Activated naive CD4-positive, alpha-beta T cell treated with anti-CD3 and anti-CD28 coated beads, Interleukin-2, amount 50 U/mL, for 72 hours (primary cell): ENCODE measurements around the gene TMTC4. TPM values are rescaled to one million over a fixed set of nuclear protein-coding genes. Genes with fewer than 3 reads are reported as not detected.
"Not testable (repeated sequence)": the region's sequence is repeated elsewhere in the genome, so short reads cannot be mapped to it uniquely, and the experiment has no call there.

Source experiments
- ATAC-seq, 2 donors: fragments of 150-1000 bp; cut with Tn5 transposase; 2 replicates each; pipeline ENCODE4 v1.10.0; 2021; ENCODE audit warnings: mild to moderate bottlenecking in 2 of 2, moderate library complexity in 2 of 2
- DNase-seq, 2 donors: peaks; one replicate each; pipeline ENCODE4 v3.0.0; 2021 to 2022; ENCODE audit warnings: low spot score in 2 of 2
- H3K27ac Mint-ChIP-seq, 2 donors: one replicate each; pipeline ENCODE4 v1.8.0; 2022; ENCODE audit warnings: mild to moderate bottlenecking in 2 of 2, mixed read lengths in 2 of 2
- H3K36me3 Mint-ChIP-seq, 2 donors: one replicate each; pipeline ENCODE4 v1.8.0; 2022; ENCODE audit warnings: mixed read lengths in 2 of 2
- H3K9me3 Mint-ChIP-seq, 2 donors: one replicate each; pipeline ENCODE4 v1.8.0; 2022; ENCODE audit warnings: mixed read lengths in 2 of 2
- total RNA-seq, 2 donors: library from RNA; stranded (reverse); gene quantifications; one replicate each; pipeline ENCODE4 v1.2.3, GENCODE V29; 2022

The TMTC4 gene, protein sequence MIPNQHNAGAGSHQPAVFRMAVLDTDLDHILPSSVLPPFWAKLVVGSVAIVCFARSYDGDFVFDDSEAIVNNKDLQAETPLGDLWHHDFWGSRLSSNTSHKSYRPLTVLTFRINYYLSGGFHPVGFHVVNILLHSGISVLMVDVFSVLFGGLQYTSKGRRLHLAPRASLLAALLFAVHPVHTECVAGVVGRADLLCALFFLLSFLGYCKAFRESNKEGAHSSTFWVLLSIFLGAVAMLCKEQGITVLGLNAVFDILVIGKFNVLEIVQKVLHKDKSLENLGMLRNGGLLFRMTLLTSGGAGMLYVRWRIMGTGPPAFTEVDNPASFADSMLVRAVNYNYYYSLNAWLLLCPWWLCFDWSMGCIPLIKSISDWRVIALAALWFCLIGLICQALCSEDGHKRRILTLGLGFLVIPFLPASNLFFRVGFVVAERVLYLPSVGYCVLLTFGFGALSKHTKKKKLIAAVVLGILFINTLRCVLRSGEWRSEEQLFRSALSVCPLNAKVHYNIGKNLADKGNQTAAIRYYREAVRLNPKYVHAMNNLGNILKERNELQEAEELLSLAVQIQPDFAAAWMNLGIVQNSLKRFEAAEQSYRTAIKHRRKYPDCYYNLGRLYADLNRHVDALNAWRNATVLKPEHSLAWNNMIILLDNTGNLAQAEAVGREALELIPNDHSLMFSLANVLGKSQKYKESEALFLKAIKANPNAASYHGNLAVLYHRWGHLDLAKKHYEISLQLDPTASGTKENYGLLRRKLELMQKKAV
- total RNA-seq = 10 to 100 TPM; 12.5 to 21.3 TPM

DNA sequence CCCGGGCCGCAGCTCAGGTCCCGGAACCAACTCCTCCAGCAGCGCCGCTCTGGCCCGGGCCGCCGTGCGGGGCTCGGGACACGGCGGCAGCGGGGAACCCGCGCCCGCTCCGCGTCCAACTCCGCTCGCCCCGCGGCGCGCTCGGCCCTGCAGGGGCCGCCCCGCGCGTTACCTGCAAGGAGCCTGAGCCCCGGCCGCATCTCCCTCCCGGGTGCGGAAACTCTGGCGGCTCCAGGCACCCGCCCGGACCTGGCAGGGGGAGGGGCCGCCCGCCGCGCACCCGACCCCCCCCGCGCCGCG, at the start of gene TMTC4:
Gene TMTC4, minus strand, starts transcription at position 224 of the 300 bp plus-strand sequence. CDS start 4,433 bp downstream, outside the sequence.
- ATAC-seq (peak; percentile 55 to 56), DNase-seq (no peak)
- Mint-ChIP-seq H3K27ac (peak within 1 kb of the TSS; percentile 89 to 98), H3K9me3 (no peaks in the 10 kb centered on the region), H3K36me3 (peaks cover 15 to 20% of the 10 kb centered on the region in 2 donors)

DNA sequence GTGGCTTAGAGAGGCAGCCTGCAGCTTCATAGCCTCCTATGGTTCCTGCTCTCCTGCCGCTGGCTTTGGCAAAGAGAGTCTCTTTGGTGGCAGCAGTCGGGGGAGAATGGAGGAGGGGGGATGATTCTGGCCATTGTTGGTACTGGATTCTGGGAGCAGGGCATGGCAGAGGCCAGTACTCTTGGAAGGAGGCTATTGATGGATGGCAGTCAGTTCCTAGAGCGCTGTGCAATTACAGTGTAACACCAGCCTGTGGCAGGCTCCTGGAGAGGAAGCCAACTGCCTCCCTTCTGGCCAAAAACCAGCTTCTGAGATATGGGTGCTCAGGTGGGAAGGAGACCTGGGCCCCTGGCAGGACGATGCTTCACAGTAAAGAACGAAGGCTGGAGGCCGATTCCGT, 47.9 kb upstream of the TMTC4 start:
- peaks cover 0 to 4% of the 10 kb centered on the region in 2 donors for H3K36me3 Mint-ChIP-seq
- H3K9me3 Mint-ChIP-seq = peaks cover 4 to 6% of the 10 kb centered on the region in 2 donors
- H3K27ac Mint-ChIP-seq = no peak overlapping the region
- ATAC-seq (no peak), DNase-seq (no peak)

DNA sequence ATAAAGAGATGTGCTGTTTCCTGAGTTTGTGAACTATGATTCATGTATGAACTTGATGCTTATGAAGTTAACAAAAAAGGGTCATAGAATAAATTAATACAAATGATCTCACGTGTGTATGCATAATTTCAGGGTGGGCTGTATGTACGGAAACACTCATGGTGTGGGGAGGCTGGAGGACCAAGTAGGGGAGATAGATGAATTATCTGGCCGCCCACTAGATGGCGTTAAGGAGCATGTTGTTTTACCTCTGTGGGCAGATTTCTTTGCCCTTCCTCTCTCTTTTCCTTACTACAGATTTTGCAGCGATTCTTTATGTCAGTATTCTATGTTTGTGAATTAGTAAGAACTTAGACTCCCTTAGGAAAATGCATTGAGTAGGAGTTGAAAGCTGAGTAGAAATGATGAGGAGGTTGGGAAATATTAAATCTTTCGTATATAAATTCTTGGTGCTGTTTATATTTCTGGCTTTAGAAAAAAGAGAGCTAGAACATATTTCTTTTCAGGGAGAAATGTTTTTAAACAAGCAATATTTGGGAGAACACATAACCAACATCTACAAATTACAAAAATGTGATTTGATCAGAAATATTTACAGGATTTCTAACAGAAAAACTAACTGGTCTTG, 47.4 kb upstream of the TMTC4 start:
- Mint-ChIP-seq H3K9me3 (peaks cover 3 to 5% of the 10 kb centered on the region in 2 donors), H3K36me3 (peaks cover 0 to 1% of the 10 kb centered on the region in 2 donors), H3K27ac (no peak overlapping the region)
- ATAC-seq (peak; percentile 53 to 66), DNase-seq (peak in 1 of 2 donors; percentile 62)

DNA sequence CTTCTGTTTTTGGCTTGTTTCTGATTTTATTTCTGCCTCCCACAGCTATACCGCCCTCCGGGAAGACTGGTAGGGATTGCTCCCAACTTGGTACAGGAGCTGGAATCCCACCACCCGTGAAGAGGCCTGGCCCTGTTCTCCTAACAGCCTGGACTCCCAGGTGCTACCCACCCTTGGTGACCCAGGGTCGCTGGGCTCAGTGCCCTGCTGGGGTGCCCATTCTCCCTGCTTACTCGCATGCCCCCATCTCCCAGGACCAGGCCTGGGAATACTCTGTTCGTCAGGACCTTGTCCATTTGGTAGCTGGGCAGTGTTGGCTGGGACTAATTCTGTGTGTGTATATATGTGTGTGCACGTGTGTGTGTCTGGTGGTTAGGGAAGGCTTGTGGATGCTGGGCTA, 41.0 kb upstream of the TMTC4 start:
- Mint-ChIP-seq H3K27ac (no peak overlapping the region), H3K9me3 (peaks cover 0 to 4% of the 10 kb centered on the region in 2 donors), H3K36me3 (no peaks in the 10 kb centered on the region)
- DNase-seq = no peak
- ATAC-seq = no peak

DNA sequence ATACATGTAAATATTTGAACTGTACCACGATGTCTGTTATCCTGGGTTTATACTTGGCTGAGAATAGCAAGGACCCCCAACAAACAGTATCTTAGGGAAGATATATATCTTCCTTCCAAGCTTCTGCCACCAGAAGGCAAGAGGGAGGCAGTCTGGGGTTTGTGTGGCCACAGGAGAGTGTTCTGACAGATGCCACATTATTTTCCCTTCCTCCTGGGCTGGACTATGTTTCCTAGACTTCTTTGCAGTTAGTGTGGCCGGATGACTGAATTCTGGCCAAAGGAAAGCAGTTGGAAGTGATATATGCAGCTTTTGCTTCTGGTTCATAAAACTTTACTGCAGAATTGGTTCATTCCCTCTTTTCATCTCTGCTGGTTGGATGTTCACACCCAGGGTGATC, 39.9 kb upstream of the TMTC4 start:
- no peak overlapping the region for H3K27ac Mint-ChIP-seq
- no peaks in the 10 kb centered on the region for H3K9me3 Mint-ChIP-seq
- no peak for ATAC-seq
- no peak for DNase-seq
- H3K36me3 Mint-ChIP-seq = no peaks in the 10 kb centered on the region

DNA sequence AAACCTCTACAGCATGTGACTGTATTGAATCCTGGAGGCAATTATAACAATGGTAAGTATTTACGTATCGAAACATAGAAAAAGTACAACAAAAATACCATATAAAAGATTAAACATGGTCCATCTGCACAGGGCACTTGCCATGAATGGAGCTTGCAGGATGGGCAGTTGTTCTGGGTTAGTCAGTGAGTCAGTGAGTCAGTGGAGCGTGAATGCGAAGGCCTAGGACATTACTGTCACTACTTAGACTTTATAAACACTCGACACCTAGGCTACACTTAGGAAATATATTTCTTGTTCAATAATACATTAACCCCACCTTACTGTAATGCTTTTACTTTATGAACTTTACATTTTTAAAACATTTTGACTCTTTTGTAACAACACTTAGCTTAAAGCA, 35.6 kb upstream of the TMTC4 start:
- ATAC-seq (no peak), DNase-seq (no peak)
- H3K9me3 Mint-ChIP-seq = no peaks in the 10 kb centered on the region
- H3K27ac Mint-ChIP-seq = no peak overlapping the region
- H3K36me3 Mint-ChIP-seq = no peaks in the 10 kb centered on the region

DNA sequence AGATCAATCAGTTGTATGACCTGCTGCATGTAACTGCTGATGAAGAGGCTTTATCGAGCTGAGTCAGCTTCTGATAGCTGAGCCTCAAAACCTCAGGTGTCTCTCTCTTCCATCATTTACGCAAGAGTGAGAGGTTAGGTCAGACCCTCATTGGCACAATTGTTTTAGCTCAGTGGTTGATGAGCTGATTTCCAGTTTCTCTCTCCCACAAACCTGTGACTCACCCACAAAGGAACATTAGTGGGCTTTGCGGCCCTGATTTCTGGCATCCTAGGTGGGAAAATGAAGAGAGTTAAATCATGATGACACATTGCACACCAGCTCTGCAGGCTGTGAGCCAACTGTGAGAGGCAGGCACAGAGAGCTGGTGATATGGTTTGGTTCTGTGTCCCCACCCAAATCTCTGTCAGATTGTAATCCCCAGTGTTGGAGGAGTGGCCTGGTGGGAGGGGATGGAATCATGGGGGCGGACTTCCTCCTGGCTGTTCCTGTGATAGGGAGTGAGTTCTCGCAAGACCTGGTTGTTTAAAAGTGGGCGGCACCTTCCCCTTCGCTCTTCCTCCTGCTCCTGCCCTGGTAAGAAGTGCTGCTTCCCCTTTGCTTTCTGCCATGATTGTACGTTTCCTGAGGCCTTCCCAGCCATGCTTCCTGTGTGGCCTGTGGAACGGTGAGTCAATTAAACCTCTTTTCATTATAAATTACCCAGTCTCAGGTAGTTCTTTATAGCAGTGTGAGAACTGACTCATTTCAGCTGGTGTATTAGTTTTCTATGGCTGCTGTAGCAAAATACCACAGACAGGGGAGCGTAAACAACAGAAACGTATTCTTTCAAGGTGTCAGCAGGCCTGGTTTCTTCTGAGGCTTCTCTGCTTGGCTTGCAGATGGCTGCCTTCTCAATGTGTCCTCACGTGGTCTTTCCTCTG, 33.5 kb upstream of the TMTC4 start:
- ATAC-seq (peak; percentile 67 to 84), DNase-seq (peak in 1 of 2 donors; percentile 7)
- Mint-ChIP-seq H3K27ac (no peak overlapping the region), H3K36me3 (no peaks in the 10 kb centered on the region), H3K9me3 (no peaks in the 10 kb centered on the region)

DNA sequence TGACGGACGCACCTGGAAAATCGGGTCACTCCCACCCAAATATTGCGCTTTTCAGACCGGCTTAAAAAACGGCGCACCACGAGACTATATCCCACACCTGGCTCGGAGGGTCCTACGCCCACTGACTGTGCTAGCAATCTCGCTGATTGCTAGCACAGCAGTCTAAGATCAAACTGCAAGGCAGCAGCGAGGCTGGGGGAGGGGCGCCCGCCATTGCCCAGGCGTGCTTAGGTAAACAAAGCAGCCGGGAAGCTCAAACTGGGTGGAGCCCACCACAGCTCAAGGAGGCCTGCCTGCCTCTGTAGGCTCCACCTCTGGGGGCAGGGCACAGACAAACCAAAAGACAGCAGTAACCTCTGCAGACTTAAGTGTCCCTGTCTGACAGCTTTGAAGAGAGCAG, 23.7 kb upstream of the TMTC4 start:
- H3K9me3 Mint-ChIP-seq, H3K27ac Mint-ChIP-seq, ATAC-seq, H3K36me3 Mint-ChIP-seq, DNase-seq: not testable (repeated sequence)

DNA sequence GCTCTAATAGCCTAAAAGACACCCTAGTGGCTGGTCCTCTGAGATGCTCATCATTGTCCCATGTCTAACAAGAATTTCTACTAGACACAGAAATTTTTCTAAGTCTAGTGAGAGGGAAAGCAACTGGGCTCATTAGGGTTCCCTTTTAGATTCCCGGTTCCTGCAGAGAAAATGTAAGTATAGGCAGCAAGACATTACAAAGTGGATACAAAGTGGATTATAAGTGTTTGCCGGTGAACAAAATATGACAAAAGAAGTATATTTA, 20.8 kb upstream of the TMTC4 start:
- Mint-ChIP-seq H3K27ac (no peak overlapping the region), H3K36me3 (peaks cover 6 to 13% of the 10 kb centered on the region in 2 donors), H3K9me3 (peaks cover 3 to 6% of the 10 kb centered on the region in 2 donors)
- ATAC-seq (no peak), DNase-seq (no peak)

DNA sequence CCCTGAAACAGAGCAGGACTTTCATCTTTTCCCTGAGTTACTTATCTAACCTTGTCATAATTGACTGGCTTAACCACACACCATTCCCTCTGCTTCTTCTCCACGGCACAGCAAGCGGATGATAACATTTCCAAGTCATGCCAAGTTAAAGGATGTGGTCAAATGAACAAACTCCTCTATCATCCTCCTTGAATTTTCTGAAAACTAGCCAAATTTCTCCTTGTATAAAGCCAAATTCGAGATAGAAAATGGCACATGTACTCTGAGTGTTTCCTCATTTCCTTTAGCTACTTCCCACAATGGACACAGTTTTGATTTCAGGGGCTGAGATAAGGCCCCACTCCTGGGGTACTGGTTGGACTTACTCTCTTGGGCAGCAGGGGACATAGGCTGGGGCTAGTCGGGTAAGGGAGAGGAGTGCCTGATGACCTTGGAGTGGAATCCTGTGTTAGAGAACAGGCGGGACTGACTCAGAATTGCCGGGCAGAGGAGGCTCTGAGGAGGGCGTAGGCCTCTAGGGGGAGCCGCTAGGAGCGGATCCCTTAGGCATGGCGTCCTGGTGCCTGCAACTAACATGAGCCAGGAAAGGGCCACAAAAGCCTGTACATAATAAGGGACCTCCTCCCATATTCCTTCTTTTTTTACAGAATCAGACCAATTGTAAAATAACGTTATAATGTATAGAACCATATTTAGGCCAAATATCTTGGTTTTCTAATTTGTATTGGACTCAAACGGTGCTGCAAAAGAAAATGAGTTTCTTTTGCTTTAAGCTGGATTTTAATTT, 20.3 kb upstream of the TMTC4 start:
- Mint-ChIP-seq H3K9me3 (peaks cover 3 to 6% of the 10 kb centered on the region in 2 donors), H3K27ac (no peak overlapping the region), H3K36me3 (peaks cover 10 to 13% of the 10 kb centered on the region in 2 donors)
- ATAC-seq (no peak), DNase-seq (no peak)

DNA sequence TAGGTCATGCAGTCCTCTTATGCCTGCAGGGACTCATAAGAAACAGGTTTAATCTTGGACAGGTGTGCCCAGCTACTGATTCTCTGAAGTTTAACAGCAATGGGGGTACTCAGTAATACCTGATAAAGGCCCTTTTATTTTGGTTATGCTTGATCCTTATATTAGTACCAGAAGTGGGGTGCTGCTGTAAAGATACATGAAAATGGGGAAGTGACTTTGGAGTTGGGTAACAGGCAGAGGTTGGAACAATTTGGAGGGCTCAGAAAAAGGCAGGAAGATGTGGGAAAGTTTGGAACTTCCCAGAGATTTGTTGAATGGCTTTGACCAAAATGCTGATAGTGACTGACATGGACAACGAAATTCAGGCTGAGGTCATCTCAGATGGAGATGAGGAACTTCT, 14.6 kb upstream of the TMTC4 start:
- DNase-seq (no peak), ATAC-seq (no peak)
- Mint-ChIP-seq H3K27ac (no peak overlapping the region), H3K36me3 (peaks cover 24 to 28% of the 10 kb centered on the region in 2 donors), H3K9me3 (peaks cover 12 to 23% of the 10 kb centered on the region in 2 donors)

DNA sequence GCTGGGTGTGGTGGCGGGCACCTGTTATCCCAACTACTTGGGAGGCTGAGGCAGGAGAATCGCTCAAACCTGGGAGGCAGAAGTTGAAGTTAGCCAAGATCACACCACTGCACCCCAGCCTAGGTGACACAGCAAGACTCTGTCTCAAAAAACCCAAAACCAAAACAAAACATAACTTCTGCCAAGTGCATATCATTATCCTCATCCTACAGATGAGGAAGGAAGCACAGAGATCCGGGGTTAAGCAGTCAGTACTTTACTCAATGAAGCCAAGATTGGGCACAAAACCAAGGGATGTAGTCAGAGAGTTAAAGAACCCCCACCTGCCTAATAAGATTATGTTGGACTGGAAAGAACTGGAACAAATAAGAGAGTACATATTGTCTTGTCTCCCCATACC, 5.5 kb upstream of the TMTC4 start:
- ATAC-seq = no peak
- H3K27ac Mint-ChIP-seq = no peak overlapping the region

DNA sequence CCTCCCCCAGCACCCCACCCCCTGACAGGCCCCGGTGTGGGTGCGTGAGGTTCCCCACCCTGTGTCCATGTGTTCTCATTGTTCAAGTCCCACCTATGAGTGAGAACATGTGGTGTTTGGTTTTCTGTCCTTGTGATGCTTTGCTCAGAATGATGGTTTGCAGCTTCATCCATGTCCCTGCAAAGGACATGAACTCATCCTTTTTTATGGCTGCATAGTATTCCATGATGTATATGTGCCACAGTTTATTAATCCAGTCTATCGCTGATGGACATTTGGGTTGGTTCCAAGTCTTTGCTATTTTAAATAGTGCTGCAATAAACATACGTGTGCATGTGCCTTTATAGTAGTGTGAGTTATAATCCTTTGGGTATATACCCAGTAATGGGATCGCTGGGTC, 2.5 kb upstream of the TMTC4 start:
- H3K36me3 Mint-ChIP-seq = peaks cover 15 to 20% of the 10 kb centered on the region in 2 donors
- not testable (repeated sequence) for H3K9me3 Mint-ChIP-seq, DNase-seq, ATAC-seq, H3K27ac Mint-ChIP-seq

More for the DNA sequence above, 5.5 kb upstream of the TMTC4 start:
- Mint-ChIP-seq H3K9me3 (peaks cover 0 to 7% of the 10 kb centered on the region in 2 donors), H3K36me3 (peaks cover 10 to 14% of the 10 kb centered on the region in 2 donors)
- no peak for DNase-seq

DNA sequence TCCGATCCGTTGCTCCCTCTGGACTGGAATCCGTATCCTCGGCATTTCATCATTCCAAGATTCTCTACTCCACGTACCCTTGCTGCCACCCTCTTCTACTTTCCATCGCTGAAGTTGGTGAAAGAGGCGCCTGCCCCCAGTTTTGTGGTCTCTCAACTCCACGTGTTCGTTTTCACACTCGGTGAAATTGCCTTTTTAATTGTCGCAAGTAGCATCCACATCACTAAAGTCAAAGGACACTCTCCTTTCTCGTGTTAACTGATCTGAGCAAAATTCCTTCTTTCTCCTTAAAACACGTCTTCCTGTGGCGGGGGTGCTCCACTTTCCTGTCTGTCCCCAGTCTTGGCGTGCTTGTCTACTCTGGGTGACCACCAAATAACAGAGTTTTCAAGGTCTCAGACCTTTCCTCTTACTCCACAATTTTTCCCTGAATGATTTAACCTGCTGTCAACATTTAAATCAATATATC, 1.1 kb upstream of the TMTC4 start:
- ATAC-seq (no peak), DNase-seq (no peak)
- H3K27ac Mint-ChIP-seq = peak overlapping the region; percentile 82 to 85
- peaks cover 15 to 20% of the 10 kb centered on the region in 2 donors for H3K36me3 Mint-ChIP-seq
- H3K9me3 Mint-ChIP-seq = no peaks in the 10 kb centered on the region

DNA sequence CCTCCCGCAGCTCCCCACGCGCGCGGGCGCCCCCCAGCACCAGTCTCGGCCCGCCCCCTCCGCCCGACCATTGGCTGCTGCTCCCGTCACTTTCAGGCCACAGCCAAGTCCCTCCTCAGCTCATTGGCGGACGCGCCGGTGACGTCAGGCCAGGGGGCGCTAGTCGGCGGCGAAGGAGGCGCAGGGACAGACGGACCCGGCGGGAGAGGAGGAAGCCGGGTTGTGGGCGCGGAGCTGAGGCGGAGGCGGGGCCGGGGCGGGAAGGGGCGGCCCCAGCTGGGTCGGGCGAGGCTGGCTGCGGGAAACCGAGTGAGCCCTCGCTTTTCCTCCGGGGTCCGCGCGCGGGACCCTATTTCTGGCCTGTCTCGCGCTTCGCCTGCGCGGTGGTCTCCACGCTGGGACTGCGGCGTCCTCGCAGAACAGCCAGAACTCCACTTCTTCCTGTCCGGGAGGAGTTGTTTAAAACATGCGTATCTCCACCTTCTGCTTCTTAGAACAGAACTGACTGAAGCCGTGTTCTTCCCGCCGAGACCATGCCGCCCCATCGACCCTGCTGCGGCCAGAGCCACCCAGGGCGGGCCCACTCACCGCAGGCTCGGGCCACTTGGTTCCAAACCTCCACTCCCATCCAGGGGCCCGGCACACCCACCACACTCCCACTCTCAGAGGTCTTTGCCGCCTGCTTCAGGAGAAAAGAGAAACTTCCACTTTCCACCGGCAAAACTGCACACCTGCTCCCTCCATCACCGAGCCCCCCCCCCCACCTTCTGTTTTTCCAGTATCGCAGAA, 471 bp upstream of the TMTC4 start:
- DNase-seq (peak; percentile 99 to 100), ATAC-seq (peak; percentile 92 to 94)
- no peaks in the 10 kb centered on the region for H3K9me3 Mint-ChIP-seq
- H3K36me3 Mint-ChIP-seq = peaks cover 15 to 20% of the 10 kb centered on the region in 2 donors
- peak overlapping the region; percentile 82 to 85 for H3K27ac Mint-ChIP-seq
